Peyer's patch (tissue), 4 donors: ENCODE data around the gene RAVER1.

ENCODE experiments used
- CTCF ChIP-seq, 6 experiments: fragments of 450-650 bp in 4 of 6; fragments of 200-600 bp in 2 of 6; sonication (generic) in 1 of 6; IDR thresholded peaks; one replicate each; pipeline ENCODE4 v1.5.1; 2017 to 2019; ENCODE audit warnings: antibody characterized with exemption in 6 of 6, mild to moderate bottlenecking in 3 of 6, moderate library complexity in 1 of 6
- POLR2A ChIP-seq, 2 donors: fragments of 450-650 bp; IDR thresholded peaks; one replicate each; pipeline ENCODE4 v1.5.1; 2017; ENCODE audit warnings: antibody characterized with exemption in 2 of 2, mild to moderate bottlenecking in 2 of 2, moderate library complexity in 2 of 2

DNA sequence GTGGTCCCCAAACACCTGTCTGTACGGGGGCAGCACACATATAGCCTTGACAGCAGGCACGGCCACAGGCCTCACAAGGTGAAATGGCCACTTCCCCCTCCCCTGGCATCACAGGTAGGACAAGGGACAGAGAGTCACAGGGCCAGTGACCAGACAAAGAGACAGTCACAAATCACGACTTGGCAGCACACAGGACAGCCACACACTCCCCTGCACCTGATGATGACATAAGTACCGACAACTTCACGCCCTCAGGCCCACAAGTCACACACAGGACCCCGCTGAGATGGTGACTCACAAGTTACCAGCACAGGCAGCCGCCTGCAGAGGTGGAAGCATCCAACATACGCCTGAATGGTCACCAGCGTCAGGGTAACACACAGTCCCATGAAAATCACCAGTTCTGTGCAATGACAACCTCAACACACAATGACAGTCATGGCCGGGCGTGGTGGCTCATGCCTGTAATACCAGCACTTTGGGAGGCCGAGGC is 30.5 kb upstream of the RAVER1 start:
- no peak for TF ChIP-seq CTCF (IDR thresholded peaks at IDR 0.05)
- TF ChIP-seq POLR2A (IDR thresholded peaks at IDR 0.05), result no peak
